Ovary (tissue), 9 donors: ENCODE measurements around the gene NID1. TPM values are rescaled to one million over a fixed set of nuclear protein-coding genes. Genes with fewer than 3 reads are reported as not detected.

Source experiments
- DNase-seq, 5 donors: peaks; one replicate each; pipeline ENCODE4 v3.0.0-alpha.2; 2019 to 2020
- H3K27ac ChIP-seq, 2 donors: fragments of 200-600 bp; one replicate each; pipeline versions ENCODE4 v1.5.1 to v1.8.0; 2019 to 2022
- H3K27me3 ChIP-seq: fragments of 200-600 bp; one replicate; pipeline ENCODE4 v1.8.0; 2022
- H3K36me3 ChIP-seq: fragments of 200-600 bp; sonication (generic); one replicate; pipeline ENCODE4 v1.5.1; 2019
- H3K4me1 ChIP-seq: one replicate; pipeline ENCODE4 v1.8.1; 2013; ENCODE audit warnings: mild to moderate bottlenecking, moderate library complexity; ENCODE audit not compliant: insufficient read depth
- H3K4me3 ChIP-seq: fragments of 200-600 bp; sonication (generic); one replicate; pipeline ENCODE4 v1.5.1; 2017
- H3K9me3 ChIP-seq, 2 donors: fragments of 200-600 bp in 1 of 2; sonication (generic) in 1 of 2; one replicate each; pipeline versions ENCODE4 v1.5.1 to v1.8.1; 2013 to 2019; ENCODE audit warnings: mild to moderate bottlenecking in 1 of 2, moderate library complexity in 1 of 2
- EP300 ChIP-seq: sonication (generic); formaldehyde crosslinking; IDR thresholded peaks from one replicate; pipeline ENCODE4 v1.6.1; 2017; ENCODE audit warnings: antibody characterized with exemption
- POLR2A ChIP-seq: fragments of 450-650 bp; IDR thresholded peaks from one replicate; pipeline ENCODE4 v1.6.1; 2017; ENCODE audit warnings: antibody characterized with exemption, mild to moderate bottlenecking, moderate library complexity
- WGBS, 3 donors: extraction: QIAGEN DNeasy Blood & Tissue Kit in 1 of 3; methylation state at CpG; one replicate each; pipeline versions ENCODE4 v1.1.5 to v1.1.7; 2013 to 2017; 5-methylcytosine and 5-hydroxymethylcytosine counted together
- intact Hi-C, 4 donors: fragments of 100-400 bp; cut with DNase I; formaldehyde crosslinking; loops; one replicate each; pipeline versions ENCODE4 v1.11.0 to v1.15.1; 2022 to 2023
- polyA plus RNA-seq, 2 donors: library from polyadenylated mRNA; stranded (reverse); fragments of 200-250 nt in 1 of 2; fragments of 350-450 nt in 1 of 2; fragmentation: Illumina TruSeq in 1 of 2; extraction: RNeasy Lipid Tissue Mini Kit (QIAGEN cat#74804) in 1 of 2; gene quantifications; one replicate each; pipeline ENCODE4 v1.2.3, GENCODE V29; 2013 to 2014
- total RNA-seq, 7 donors: library from RNA; depleted of rRNA in 2 of 7; stranded (reverse); fragments of >200 nt in 2 of 7; fragmentation: NEBNext Ultra II Directional in 3 of 7; extraction: Animal tissue kit (Norgen Biotek cat#: 25700) in 3 of 7; gene quantifications; one replicate each; pipeline versions ENCODE4 v1.1.0 to v1.2.4, GENCODE V29; 2016 to 2023
- TF ChIP-seq, protein P1 (sequence below), 3 donors: fragments of 450-650 bp in 2 of 3; fragments of 200-600 bp in 1 of 3; IDR thresholded peaks; one replicate each; pipeline versions ENCODE4 v1.5.1 to v1.8.0; 2016 to 2022; ENCODE audit warnings: antibody characterized with exemption in 3 of 3, mild to moderate bottlenecking in 1 of 3
- donor health status: DM: no; HTN: no; CAD: no; lungs with moderate emphysema.
- donor health status: DM: no; HTN: no; CAD: no.
- donor health status: Bipolar disorder and iron deficiency.
- donor health status: DM: yes; HTN: yes; CAD: no.
- donor health status: DM: no; HTN: no; CAD: no.
- donor health status: DM: yes; HTN: yes; CAD: no.

The NID1 gene
- total and polyA plus RNA-seq, 9 donors, result 59.2 to 147 (median 76.4) TPM

DNA sequence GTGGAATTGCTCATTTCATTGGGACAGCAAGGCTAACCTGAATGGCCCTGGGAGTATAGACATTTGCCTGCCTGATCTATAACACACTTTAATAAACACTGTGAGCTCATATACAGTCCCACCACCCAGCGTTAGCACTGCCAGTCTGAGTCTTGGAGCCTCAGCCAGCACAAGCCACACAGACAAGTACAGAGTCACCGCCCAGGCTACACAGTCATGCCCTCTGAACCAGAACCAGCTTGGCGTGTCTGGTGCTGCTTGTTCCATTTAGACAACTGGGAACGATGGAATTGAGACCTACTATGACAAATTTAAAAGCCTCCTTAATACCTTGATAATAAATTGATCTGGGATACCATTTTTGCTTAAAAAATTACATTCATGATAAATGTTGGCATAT is 31.6 kb downstream of the NID1 start:
- DNase-seq, result peak in 1 of 5 donors; percentile 11
- peaks cover 6% of the 10 kb centered on the region for H3K4me1 ChIP-seq
- no peak overlapping the region for H3K4me3 ChIP-seq
- no peaks in the 10 kb centered on the region for H3K9me3 ChIP-seq
- intact Hi-C loops, result no loop called here
- TF ChIP-seq EP300 (no peak), POLR2A (no peak)
- TF ChIP-seq, protein P1, sequence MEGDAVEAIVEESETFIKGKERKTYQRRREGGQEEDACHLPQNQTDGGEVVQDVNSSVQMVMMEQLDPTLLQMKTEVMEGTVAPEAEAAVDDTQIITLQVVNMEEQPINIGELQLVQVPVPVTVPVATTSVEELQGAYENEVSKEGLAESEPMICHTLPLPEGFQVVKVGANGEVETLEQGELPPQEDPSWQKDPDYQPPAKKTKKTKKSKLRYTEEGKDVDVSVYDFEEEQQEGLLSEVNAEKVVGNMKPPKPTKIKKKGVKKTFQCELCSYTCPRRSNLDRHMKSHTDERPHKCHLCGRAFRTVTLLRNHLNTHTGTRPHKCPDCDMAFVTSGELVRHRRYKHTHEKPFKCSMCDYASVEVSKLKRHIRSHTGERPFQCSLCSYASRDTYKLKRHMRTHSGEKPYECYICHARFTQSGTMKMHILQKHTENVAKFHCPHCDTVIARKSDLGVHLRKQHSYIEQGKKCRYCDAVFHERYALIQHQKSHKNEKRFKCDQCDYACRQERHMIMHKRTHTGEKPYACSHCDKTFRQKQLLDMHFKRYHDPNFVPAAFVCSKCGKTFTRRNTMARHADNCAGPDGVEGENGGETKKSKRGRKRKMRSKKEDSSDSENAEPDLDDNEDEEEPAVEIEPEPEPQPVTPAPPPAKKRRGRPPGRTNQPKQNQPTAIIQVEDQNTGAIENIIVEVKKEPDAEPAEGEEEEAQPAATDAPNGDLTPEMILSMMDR (IDR thresholded peaks at IDR 0.05), result no peak
- no peaks in the 10 kb centered on the region for H3K36me3 ChIP-seq
- 92 to 95% (median 93%) methylated on average over 4 of the region's 4 CpGs for WGBS, 3 donors
- no peaks in the 10 kb centered on the region for H3K27me3 ChIP-seq
- H3K27ac ChIP-seq, result no peak overlapping the region

DNA sequence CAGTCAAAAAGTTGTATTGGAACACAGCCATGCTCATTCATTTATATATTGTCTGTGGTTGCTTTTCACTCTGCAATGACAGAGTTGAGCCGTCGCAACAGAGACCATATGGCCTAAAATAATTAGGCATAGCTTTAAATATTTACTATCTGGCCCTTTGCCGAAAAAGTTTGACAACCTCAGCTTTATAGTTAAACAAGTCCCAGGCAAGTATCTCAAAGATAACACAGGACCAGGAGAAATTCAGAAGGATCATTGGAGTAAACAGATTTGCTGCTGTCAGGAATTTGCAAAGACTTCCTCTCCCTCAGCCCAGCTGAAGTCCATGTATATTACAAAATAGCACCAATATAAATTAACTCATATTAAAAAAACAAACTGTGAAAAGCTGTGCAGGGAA is 34.4 kb downstream of the NID1 start:
- H3K4me3 ChIP-seq, result no peak overlapping the region
- TF ChIP-seq EP300, result no peak
- H3K27ac ChIP-seq, result no peak overlapping the region
- no peaks in the 10 kb centered on the region for H3K36me3 ChIP-seq
- H3K9me3 ChIP-seq, result no peaks in the 10 kb centered on the region
- H3K27me3 ChIP-seq, result no peaks in the 10 kb centered on the region
- H3K4me1 ChIP-seq, result peaks cover 1% of the 10 kb centered on the region
- no peak for DNase-seq
- WGBS, 3 donors, result 49 to 60% (median 58%) methylated on average over 3 of the region's 3 CpGs
- intact Hi-C loops, result no loop called here

DNA sequence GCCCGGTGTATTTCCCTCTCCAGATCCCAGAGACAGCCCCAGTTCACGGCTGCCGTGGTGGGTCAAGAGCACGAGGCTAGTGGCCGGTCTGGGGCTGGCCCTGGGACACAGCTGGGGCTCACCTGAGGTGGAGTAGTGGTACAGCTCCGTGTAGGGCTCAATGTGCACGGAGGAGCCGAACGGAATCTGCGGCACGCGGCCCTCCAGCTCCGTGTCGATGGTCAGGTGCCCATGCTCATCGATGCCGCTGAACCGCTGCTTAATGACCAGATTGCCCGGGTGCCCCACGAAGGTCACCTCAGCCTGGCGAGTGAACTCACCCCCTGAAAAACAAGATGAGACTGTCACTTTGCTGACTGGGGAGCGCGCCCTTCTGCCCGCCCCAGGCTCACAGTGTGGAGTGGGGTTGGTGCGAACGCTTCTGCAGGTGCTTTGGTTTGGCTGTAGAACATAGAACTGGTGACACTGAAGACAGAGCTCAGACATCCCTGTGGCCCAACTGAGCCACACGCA is 35.4 kb downstream of the NID1 start:
- no peak for TF ChIP-seq POLR2A
- TF ChIP-seq, protein P1 (IDR thresholded peaks at IDR 0.05), result no peak
- no peak for TF ChIP-seq EP300
- no peak for DNase-seq
- WGBS, 3 donors, result 89 to 96% (median 95%) methylated on average over 26 of the region's 26 CpGs
- Histone ChIP-seq H3K4me3 (no peak overlapping the region), H3K27me3 (no peaks in the 10 kb centered on the region), H3K36me3 (no peaks in the 10 kb centered on the region), H3K4me1 (no peaks in the 10 kb centered on the region), H3K27ac (no peak overlapping the region), H3K9me3 (no peaks in the 10 kb centered on the region)
- intact Hi-C loops, result no loop called here

DNA sequence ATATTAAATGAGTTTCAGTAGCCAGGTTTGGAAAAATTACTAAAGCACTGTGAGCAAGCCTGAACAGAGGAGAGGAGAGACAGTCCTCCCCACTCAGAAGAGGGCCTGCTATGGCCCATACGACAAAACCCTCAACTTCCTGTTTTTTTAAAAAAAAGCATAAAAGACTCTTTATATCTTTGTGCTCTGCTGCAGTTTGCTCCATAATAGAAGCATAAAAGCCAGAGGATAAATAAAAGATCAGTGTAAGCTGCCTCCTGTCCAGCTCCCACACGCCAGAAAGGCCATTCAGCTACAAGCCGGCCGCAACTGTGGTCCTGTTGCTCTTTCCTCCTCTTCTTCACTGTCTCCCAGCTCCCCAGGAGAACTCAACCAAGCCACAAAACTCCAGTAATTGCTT is 37.8 kb downstream of the NID1 start:
- Histone ChIP-seq H3K27ac (no peak overlapping the region), H3K9me3 (no peaks in the 10 kb centered on the region)

DNA sequence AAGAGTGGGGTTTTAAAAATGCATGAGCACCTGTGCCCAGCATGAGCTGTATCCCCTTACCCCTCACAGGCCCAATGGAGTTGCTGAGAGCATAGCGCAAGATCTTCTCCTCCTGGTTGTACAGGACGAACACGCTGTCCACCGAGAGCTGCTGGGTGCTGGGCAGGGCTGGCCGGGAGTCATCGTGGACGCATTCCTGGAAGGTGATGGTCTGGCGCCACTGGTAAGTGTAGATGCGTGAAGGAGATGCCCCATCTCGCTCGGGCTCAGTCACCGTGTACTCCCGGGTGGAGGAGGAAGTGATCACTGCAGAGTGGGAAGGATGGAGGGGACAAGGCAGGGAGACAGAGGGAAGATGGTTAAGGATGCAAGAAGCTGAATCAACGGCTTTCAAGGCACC is 39.1 kb downstream of the NID1 start:
- H3K4me3 ChIP-seq, result no peak overlapping the region
- no peaks in the 10 kb centered on the region for H3K9me3 ChIP-seq
- TF ChIP-seq EP300 (no peak), POLR2A (no peak)
- TF ChIP-seq, protein P1 (IDR thresholded peaks at IDR 0.05), result no peak
- peaks cover 3% of the 10 kb centered on the region for H3K4me1 ChIP-seq
- WGBS, 3 donors, result 95 to 96% (median 96%) methylated on average over 14 of the region's 14 CpGs
- peak in 1 of 5 donors; percentile 17 for DNase-seq
- no peak overlapping the region for H3K27ac ChIP-seq
- H3K36me3 ChIP-seq, result no peaks in the 10 kb centered on the region
- intact Hi-C loops, result no loop called here
- H3K27me3 ChIP-seq, result no peaks in the 10 kb centered on the region

More for the DNA sequence above, 37.8 kb downstream of the NID1 start:
- intact Hi-C loops, result no loop called here
- Histone ChIP-seq H3K4me1 (no peaks in the 10 kb centered on the region), H3K27me3 (no peaks in the 10 kb centered on the region), H3K4me3 (no peak overlapping the region), H3K36me3 (no peaks in the 10 kb centered on the region)
- WGBS, 3 donors, result 44 to 50% (median 47%) methylated on average over 4 of the region's 4 CpGs
- TF ChIP-seq, protein P1 (IDR thresholded peaks at IDR 0.05), result no peak
- TF ChIP-seq POLR2A (no peak), EP300 (no peak)
- DNase-seq, result peak in 1 of 5 donors; percentile 14
